Epithelial cell of proximal tubule (primary cell): ENCODE results near the gene CUBN. TPM values are rescaled to one million over a fixed set of nuclear protein-coding genes. Genes with fewer than 3 reads are reported as not detected.

Experiments
- DNase-seq: peaks from one replicate; pipeline ENCODE4 v3.0.0-alpha.2; 2011; ENCODE audit warnings: low read depth
- H3K4me3 ChIP-seq: 2 replicates; pipeline ENCODE4 v1.5.1; 2011; ENCODE audit warnings: low read depth, mild to moderate bottlenecking, low read length
- total RNA-seq: library from RNA; depleted of rRNA; stranded (reverse); fragments of >200 nt; gene quantifications from 2 replicates; pipeline ENCODE4 v1.2.3, GENCODE V29; 2015
- TF ChIP-seq, protein P1 (sequence below): conservative IDR thresholded peaks from 2 replicates; pipeline ENCODE4 v1.5.1; 2012; ENCODE audit warnings: low read depth, mild to moderate bottlenecking, low read length

Gene CUBN
- total RNA-seq, 1 donor from 2014 or later: 0.17 TPM

- DNase-seq: peak; percentile 30
- H3K4me3 ChIP-seq: no peak overlapping the region
- TF ChIP-seq, protein P1, sequence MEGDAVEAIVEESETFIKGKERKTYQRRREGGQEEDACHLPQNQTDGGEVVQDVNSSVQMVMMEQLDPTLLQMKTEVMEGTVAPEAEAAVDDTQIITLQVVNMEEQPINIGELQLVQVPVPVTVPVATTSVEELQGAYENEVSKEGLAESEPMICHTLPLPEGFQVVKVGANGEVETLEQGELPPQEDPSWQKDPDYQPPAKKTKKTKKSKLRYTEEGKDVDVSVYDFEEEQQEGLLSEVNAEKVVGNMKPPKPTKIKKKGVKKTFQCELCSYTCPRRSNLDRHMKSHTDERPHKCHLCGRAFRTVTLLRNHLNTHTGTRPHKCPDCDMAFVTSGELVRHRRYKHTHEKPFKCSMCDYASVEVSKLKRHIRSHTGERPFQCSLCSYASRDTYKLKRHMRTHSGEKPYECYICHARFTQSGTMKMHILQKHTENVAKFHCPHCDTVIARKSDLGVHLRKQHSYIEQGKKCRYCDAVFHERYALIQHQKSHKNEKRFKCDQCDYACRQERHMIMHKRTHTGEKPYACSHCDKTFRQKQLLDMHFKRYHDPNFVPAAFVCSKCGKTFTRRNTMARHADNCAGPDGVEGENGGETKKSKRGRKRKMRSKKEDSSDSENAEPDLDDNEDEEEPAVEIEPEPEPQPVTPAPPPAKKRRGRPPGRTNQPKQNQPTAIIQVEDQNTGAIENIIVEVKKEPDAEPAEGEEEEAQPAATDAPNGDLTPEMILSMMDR: no peak
Observed at GRCh38 chr10:17006631-17007417, 122.8 kb downstream of the CUBN start.

DNA sequence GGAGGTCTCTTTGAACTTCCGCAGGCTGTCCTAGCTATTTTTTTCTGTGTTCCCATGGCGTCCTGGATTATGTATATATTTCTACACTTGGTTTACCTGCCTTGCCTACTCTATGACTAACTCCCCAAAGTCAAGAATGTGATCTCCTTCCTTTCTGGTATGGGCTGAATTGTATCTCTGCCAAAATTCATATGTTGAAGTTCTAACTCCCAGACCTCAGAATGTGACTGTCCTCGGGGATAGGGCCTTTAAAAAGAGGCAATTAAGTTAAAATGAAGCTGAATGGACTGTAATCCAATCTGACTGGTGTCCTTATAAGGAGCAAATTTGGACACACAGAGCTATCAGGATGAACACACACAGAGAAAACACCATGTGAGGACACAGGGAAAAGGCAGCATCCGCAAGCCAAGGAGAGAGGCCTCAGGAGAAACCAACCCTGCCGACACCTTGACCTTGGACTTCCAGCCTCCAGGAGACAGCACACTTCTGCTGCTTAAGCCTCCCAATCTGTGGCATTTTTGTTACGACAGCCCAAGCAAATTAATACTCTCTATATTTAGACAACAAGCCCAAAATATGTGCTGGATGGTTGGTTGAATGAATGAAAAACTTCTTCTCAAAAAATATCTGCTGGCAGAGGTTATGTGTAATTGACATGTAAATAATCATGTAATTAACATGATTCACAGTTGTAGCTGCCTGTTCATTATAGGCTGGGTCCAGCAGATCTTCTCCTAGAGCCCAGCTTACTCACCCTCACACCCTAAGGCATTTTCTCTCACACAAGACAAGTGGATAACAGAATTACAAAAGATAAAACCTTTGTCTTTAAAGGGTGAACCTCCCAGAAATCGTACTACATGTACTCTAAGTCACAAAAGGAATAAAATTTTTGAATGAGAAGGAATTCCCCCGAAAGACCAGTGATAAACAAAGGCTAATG, 123.7 kb downstream of the CUBN start:
- no peak overlapping the region for H3K4me3 ChIP-seq
- DNase-seq: no peak
- TF ChIP-seq, protein P1: no peak

DNA sequence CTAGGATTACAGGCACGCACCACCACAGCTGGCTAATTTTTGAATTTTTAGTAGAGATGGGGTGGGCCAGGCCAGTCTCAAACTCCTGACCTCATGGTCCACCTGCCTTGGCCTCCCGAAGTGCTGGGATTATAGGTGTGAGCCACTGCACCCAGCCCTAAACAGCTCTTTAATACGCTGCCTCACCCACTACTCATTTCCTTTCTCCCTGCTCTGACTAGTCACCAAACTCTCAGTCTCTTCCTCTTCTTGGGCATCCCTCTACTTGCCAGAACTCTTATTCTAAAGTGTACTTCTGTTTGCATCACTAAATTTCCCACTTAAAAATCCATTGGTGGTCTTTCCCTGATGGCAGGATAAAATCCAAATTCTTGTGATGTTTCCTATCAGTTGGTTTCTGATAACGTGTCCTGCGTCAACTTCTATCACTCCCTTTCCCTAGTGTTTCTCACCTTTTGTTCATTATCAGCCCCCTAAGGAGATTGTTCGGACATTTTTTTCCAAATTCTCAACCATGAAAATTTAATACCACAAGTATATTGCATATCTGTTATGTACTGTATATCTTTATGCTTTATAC, 124.7 kb downstream of the CUBN start:
- TF ChIP-seq, protein P1: no peak
- no peak overlapping the region for H3K4me3 ChIP-seq
- no peak for DNase-seq

GRCh38 chr10:17003651-17004286, 125.8 kb downstream of the CUBN start:
- H3K4me3 ChIP-seq: no peak overlapping the region
- TF ChIP-seq, protein P1: no peak
- DNase-seq: no peak

DNA sequence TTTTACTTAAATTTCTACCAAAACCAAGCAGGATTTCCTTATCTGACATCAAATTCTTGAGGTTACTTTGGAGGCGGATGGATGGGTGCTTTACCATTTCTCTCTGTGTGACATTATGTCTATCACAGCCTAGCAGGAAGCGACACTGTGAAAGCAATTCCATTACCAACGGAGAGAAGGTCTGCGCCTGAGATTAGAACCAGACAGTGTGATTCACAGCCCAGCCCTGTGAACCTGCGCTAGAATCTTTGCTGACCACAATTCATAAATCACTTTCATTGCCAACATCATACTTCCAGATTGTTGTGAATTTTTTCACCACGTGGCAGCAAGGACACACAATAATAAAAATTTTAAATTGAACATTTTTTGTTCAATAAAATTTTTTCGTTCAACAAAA, 126.5 kb downstream of the CUBN start:
- TF ChIP-seq, protein P1: no peak
- no peak for DNase-seq
- H3K4me3 ChIP-seq: no peak overlapping the region

GRCh38 chr10:17001961-17002749, 127.5 kb downstream of the CUBN start:
- no peak overlapping the region for H3K4me3 ChIP-seq
- no peak for DNase-seq
- TF ChIP-seq, protein P1: no peak
